Heart left ventricle (tissue), 16 donors: ENCODE data around the gene MRM2. TPM values are rescaled to one million over a fixed set of nuclear protein-coding genes. Genes with fewer than 3 reads are reported as not detected.

ENCODE experiments used
- ATAC-seq, 4 donors: fragments of 200-7000 bp; cut with Tn5 transposase; one replicate each; pipeline ENCODE4 v1.9.1; 2020 to 2022; ENCODE audit warnings: moderate library complexity in 4 of 4, mild to moderate bottlenecking in 3 of 4, moderate number of reproducible peaks in 1 of 4
- DNase-seq, 5 donors: peaks; one replicate each; pipeline ENCODE4 v3.0.0-alpha.2; 2020
- H3K27ac ChIP-seq, 12 donors: fragments of 200-600 bp; sonication (generic) in 4 of 12; one replicate each; pipeline versions ENCODE4 v1.5.0 to v1.8.0; 2016 to 2022; ENCODE audit warnings: mild to moderate bottlenecking in 2 of 12
- H3K27me3 ChIP-seq, 9 donors: fragments of 200-600 bp; sonication (generic) in 2 of 9; one replicate each; pipeline versions ENCODE4 v1.5.1 to v1.8.0; 2016 to 2022; ENCODE audit warnings: mild to moderate bottlenecking in 3 of 9
- H3K36me3 ChIP-seq, 9 donors: fragments of 200-600 bp; sonication (generic) in 2 of 9; one replicate each; pipeline versions ENCODE4 v1.5.0 to v1.8.0; 2018 to 2022; ENCODE audit warnings: mild to moderate bottlenecking in 2 of 9
- H3K4me1 ChIP-seq, 12 donors: fragments of 200-600 bp; sonication (generic) in 4 of 12; one replicate each; pipeline versions ENCODE4 v1.5.0 to v1.8.0; 2016 to 2022; ENCODE audit warnings: mild to moderate bottlenecking in 3 of 12
- H3K4me3 ChIP-seq, 12 donors: fragments of 200-600 bp; sonication (generic) in 4 of 12; one replicate each; pipeline versions ENCODE4 v1.5.0 to v1.8.0; 2017 to 2022; ENCODE audit warnings: mild to moderate bottlenecking in 9 of 12, moderate library complexity in 4 of 12
- H3K9me3 ChIP-seq, 12 donors: fragments of 200-600 bp; sonication (generic) in 4 of 12; one replicate each; pipeline versions ENCODE4 v1.5.0 to v1.8.0; 2016 to 2022; ENCODE audit warnings: mild to moderate bottlenecking in 1 of 12
- CTCF ChIP-seq, 12 donors: fragments of 200-600 bp; sonication (generic) in 4 of 12; IDR thresholded peaks; one replicate each; pipeline versions ENCODE4 v1.5.0 to v1.8.0; 2018 to 2022; ENCODE audit warnings: antibody characterized with exemption in 12 of 12, mild to moderate bottlenecking in 5 of 12
- POLR2A ChIP-seq, 2 donors: fragments of 450-650 bp; IDR thresholded peaks; one replicate each; pipeline ENCODE4 v1.6.1; 2017; ENCODE audit warnings: antibody characterized with exemption in 2 of 2, mild to moderate bottlenecking in 2 of 2, moderate library complexity in 2 of 2
- WGBS, 4 donors: extraction: QIAGEN DNeasy Blood & Tissue Kit in 2 of 4; methylation state at CpG; one replicate each; pipeline versions ENCODE4 v1.1.5 to v1.1.7; 2013 to 2018; 5-methylcytosine and 5-hydroxymethylcytosine counted together
- intact Hi-C, 10 donors: fragments of 100-400 bp; cut with DNase I; formaldehyde crosslinking; loops; one replicate each; pipeline versions ENCODE4 v1.11.1 to v1.14.2; 2022
- long read RNA-seq, 3 donors: library from polyadenylated mRNA; unstranded; transcript quantifications; one replicate each; pipeline ENCODE4 v2.0.0, GENCODE V29; 2020 to 2021
- polyA plus RNA-seq, 2 donors: library from polyadenylated mRNA; stranded (reverse); fragments of 200-250 nt; gene quantifications; one replicate each; pipeline ENCODE4 v1.2.3, GENCODE V29; 2013
- total RNA-seq, 9 donors: library from RNA; depleted of rRNA in 2 of 9; stranded (reverse); fragments of >200 nt in 2 of 9; fragmentation: NEBNext Ultra II Directional in 3 of 9; extraction: Animal tissue kit (Norgen Biotek cat#: 25700) in 3 of 9; gene quantifications; one replicate each; pipeline versions ENCODE4 v1.1.0 to v1.2.4, GENCODE V29; 2016 to 2023
- donor health status: ischemic (EF 13 %, LVEDD 7.1; RV severe dilation, severe dysfunction).
- donor health status: healthy with polysubstance abuse.
- donor health status: DM: no; HTN: yes; CAD: no.
- donor health status: DM: no; HTN: no; CAD: no.
- donor health status: ischemic (EF 25% LVEDD 6.9; RV normal size, moderate dysfunction).
- donor health status: ischemic (EF 25% LVEDD 5.7; RV mildly dilated, moderate dysfunction).
- donor health status: healthy.
- donor health status: DM: yes; HTN: yes; CAD: no.
- donor health status: ischemic (EF 35%, LVEDD 5.7; RV mildly dilated, moderate dysfunction).
- donor health status: nonischemic (EF 11% LVEDD 7.7; RV severe dilation, severe dysfunction).
- donor health status: DM: yes; HTN: yes; CAD: no.
- donor health status: PGD.
- donor health status: ischemic (EF 29% LVEDD 5.4; RV normal size, mild dysfunction).
- donor health status: nonischemic (EF 23%, LVEDD 6.1; RV moderate dilation, normal function).

Gene MRM2
- total RNA-seq (10 to 100 TPM; 14.2 to 22.3 (median 20.3) TPM), polyA plus RNA-seq (10 to 100 TPM; 18.8 to 31.5 TPM)
- long read RNA-seq, donor 1, transcript MRM2-201 (3 exons, 1,601 nt) = major isoform, 12 of 34 reads
- long read RNA-seq, donor 1, partial matches to known transcripts = 6 of 34 reads
- long read RNA-seq, donor 1, other reads (novel, unspliced or antisense) = 13 of 34 reads
- long read RNA-seq, donor 2, transcript MRM2-205 (4 exons, 2,511 nt) = minor isoform, 7 of 131 reads
- long read RNA-seq, donor 2, transcript MRM2-201 (3 exons, 1,601 nt) = major isoform, 53 of 131 reads
- long read RNA-seq, donor 2, partial matches to known transcripts = 13 of 131 reads
- long read RNA-seq, donor 2, other reads (novel, unspliced or antisense) = 55 of 131 reads
- long read RNA-seq, donor 3, transcript MRM2-201 (3 exons, 1,601 nt) = major isoform, 13 of 23 reads
- long read RNA-seq, donor 3, partial matches to known transcripts = 2 of 23 reads
- long read RNA-seq, donor 3, other reads (novel, unspliced or antisense) = 5 of 23 reads

- Histone ChIP-seq H3K27ac (peak within 1 kb of the TSS in 11 of 12 donors; percentile 26 to 81 (median 68)), H3K4me3 (peak within 1 kb of the TSS; percentile 80 to 100 (median 91)), H3K9me3 (no peaks in the 10 kb centered on the region), H3K27me3 (no peaks in the 10 kb centered on the region), H3K36me3 (peaks cover 0 to 33% (median 26%) of the 10 kb centered on the region in 9 donors), H3K4me1 (peaks cover 0 to 61% (median 17%) of the 10 kb centered on the region in 12 donors)
- TF ChIP-seq POLR2A (IDR thresholded peaks at IDR 0.05) (peak in 1 of 2 donors; percentile 58), CTCF (IDR thresholded peaks at IDR 0.05) (peak in 1 of 12 donors; percentile 22)
- DNase-seq = peak; percentile 82 to 92 (median 84)
- ATAC-seq = peak; percentile 67 to 94 (median 91)
- 1% methylated on average over 63 to 81 of the region's 81 CpGs for WGBS, 4 donors
- intact Hi-C loops = loop anchor here in 4 of 10 donors (1.0 to 10.0 kb wide), 4 partner anchors 70 to 113 kb away; partner anchors contain the start of genes SNX8 (in 3 of the 4) and EIF3B (in 2 of the 4)
Measured at GRCh38 chr7:2241580-2242540, at the start of gene MRM2, which contains the start of gene NUDT1. Gene MRM2, minus strand, starts transcription at chr7:2242205. Its CDS starts 36 bp downstream, at chr7:2242169. Gene NUDT1, plus strand, starts transcription at chr7:2242226. Its CDS starts 2,349 bp downstream, at chr7:2244575.

GRCh38 chr7:2290877-2291276 lies 48.9 kb upstream of the MRM2 start:
- DNase-seq (no peak), ATAC-seq (no peak)
- TF ChIP-seq CTCF (IDR thresholded peaks at IDR 0.05) (no peak), POLR2A (IDR thresholded peaks at IDR 0.05) (no peak)
- intact Hi-C loops = no loop called here
- Histone ChIP-seq H3K27me3 (no peaks in the 10 kb centered on the region), H3K9me3 (no peaks in the 10 kb centered on the region), H3K27ac (no peak overlapping the region), H3K4me1 (no peaks in the 10 kb centered on the region), H3K36me3 (peaks cover 0 to 11% (median 0%) of the 10 kb centered on the region in 9 donors), H3K4me3 (no peak overlapping the region)
- 94 to 97% (median 95%) methylated on average over 6 of the region's 6 CpGs for WGBS, 4 donors

GRCh38 chr7:2289621-2290020 lies 47.6 kb upstream of the MRM2 start:
- peak in 1 of 5 donors; percentile 19 for DNase-seq
- Histone ChIP-seq H3K27ac (no peak overlapping the region), H3K4me3 (no peak overlapping the region), H3K27me3 (no peaks in the 10 kb centered on the region), H3K4me1 (no peaks in the 10 kb centered on the region), H3K9me3 (no peaks in the 10 kb centered on the region), H3K36me3 (peaks cover 0 to 11% (median 0%) of the 10 kb centered on the region in 9 donors)
- no peak for ATAC-seq
- TF ChIP-seq CTCF (IDR thresholded peaks at IDR 0.05) (no peak), POLR2A (IDR thresholded peaks at IDR 0.05) (no peak)
- WGBS, 4 donors = 80 to 91% (median 82%) methylated on average over 13 of the region's 13 CpGs
- intact Hi-C loops = no loop called here
